Measurements from ENCODE around the gene VTI1B. TPM values are rescaled to one million over a fixed set of nuclear protein-coding genes. Genes with fewer than 3 reads are reported as not detected.

The VTI1B gene
- total and polyA plus RNA-seq, 2 donors = 39.2 to 79.1 TPM

- Histone ChIP-seq H3K4me3 (ENCODE audit: low read depth, low read length) (no peak overlapping the region), H3K27ac (ENCODE audit: low read depth) (no peak overlapping the region), H3K36me3 (ENCODE audit: insufficient read depth) (no peaks in the 10 kb centered on the region), H3K4me1 (ENCODE audit: insufficient read depth) (peaks cover 2% of the 10 kb centered on the region)
- no peak for DNase-seq (ENCODE audit: extremely low spot score)
- 70% methylated on average over 1 of the region's 1 CpG for WGBS
Observed at GRCh38 chr14:67698179-67698578, 23.7 kb upstream of the VTI1B start.

DNA sequence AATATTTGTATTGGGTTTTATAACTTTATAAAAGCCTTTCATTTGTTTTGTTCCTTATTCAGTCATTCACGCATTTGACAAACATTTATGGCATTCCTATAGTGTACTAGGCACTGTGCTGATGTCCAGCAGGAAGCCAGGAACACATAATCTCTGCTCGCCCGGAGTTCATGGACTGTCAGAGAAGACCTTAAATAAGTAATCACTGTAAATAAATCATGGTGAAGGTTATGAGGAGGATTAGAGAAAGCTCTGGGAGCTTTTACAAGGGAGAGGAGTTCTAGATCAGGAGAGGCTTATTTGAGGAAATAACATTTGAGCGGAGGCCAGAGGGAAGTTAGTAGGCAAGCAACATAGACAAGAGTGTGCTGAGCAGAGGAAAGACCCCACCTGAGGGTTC, 22.6 kb upstream of the VTI1B start:
- no peak overlapping the region for H3K4me3 ChIP-seq (ENCODE audit: low read depth, low read length)
- H3K27ac ChIP-seq (ENCODE audit: low read depth) = no peak overlapping the region
- peaks cover 3% of the 10 kb centered on the region for H3K36me3 ChIP-seq (ENCODE audit: insufficient read depth)
- H3K4me1 ChIP-seq (ENCODE audit: insufficient read depth) = peaks cover 2% of the 10 kb centered on the region
- DNase-seq (ENCODE audit: extremely low spot score) = no peak
- WGBS = 44% methylated on average over 4 of the region's 4 CpGs

- peaks cover 4% of the 10 kb centered on the region for H3K36me3 ChIP-seq (ENCODE audit: insufficient read depth)
- peak; percentile 86 for DNase-seq (ENCODE audit: extremely low spot score)
- peaks cover 2% of the 10 kb centered on the region for H3K4me1 ChIP-seq (ENCODE audit: insufficient read depth)
- H3K27ac ChIP-seq (ENCODE audit: low read depth) = peak within 1 kb of the TSS; percentile 41
- under 1% methylated on average over 25 of the region's 25 CpGs for WGBS
- H3K4me3 ChIP-seq (ENCODE audit: low read depth, low read length) = peak within 1 kb of the TSS; percentile 73
Observed at GRCh38 chr14:67695394-67695949, 21.0 kb upstream of the VTI1B start, which contains the start of gene RDH11. TSS of gene RDH11 (minus strand) at chr14:67695764. CDS start at chr14:67695703, 61 bp downstream.

- peaks cover 2% of the 10 kb centered on the region for H3K4me1 ChIP-seq (ENCODE audit: insufficient read depth)
- peak; percentile 37 for DNase-seq (ENCODE audit: extremely low spot score)
- peak overlapping the region; percentile 41 for H3K27ac ChIP-seq (ENCODE audit: low read depth)
- WGBS = 2% methylated on average over 21 of the region's 21 CpGs
- H3K36me3 ChIP-seq (ENCODE audit: insufficient read depth) = peaks cover 4% of the 10 kb centered on the region
- H3K4me3 ChIP-seq (ENCODE audit: low read depth, low read length) = peak overlapping the region; percentile 73
Observed at GRCh38 chr14:67694791-67695393, 20.5 kb upstream of the VTI1B start.

- 97% methylated on average over 4 of the region's 4 CpGs for WGBS
- Histone ChIP-seq H3K36me3 (ENCODE audit: insufficient read depth) (peaks cover 6% of the 10 kb centered on the region), H3K4me3 (ENCODE audit: low read depth, low read length) (no peak overlapping the region), H3K4me1 (ENCODE audit: insufficient read depth) (peaks cover 2% of the 10 kb centered on the region), H3K27ac (ENCODE audit: low read depth) (no peak overlapping the region)
- no peak for DNase-seq (ENCODE audit: extremely low spot score)
Observed at GRCh38 chr14:67690011-67690410, 15.6 kb upstream of the VTI1B start.

DNA sequence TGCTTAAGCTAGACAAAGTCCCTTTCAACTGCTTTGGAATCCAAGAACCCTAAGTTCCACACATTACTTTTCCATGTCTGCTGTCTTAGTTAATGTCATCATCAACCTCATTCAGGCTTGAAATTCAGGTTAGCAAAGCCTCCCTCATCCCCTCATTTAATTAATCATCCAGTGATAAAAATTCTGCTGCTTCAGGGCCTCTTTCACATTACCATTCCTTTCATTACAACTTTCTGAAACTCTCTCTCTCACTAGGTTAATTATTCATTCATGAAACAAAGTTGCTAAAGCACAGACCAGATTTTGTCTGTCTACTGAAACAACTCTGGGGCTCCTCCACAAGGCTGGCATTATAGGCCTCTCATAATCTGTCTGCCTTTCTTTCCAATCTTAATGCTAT, 9.4 kb upstream of the VTI1B start:
- Histone ChIP-seq H3K27ac (ENCODE audit: low read depth) (no peak overlapping the region), H3K4me1 (ENCODE audit: insufficient read depth) (no peaks in the 10 kb centered on the region), H3K36me3 (ENCODE audit: insufficient read depth) (peaks cover 2% of the 10 kb centered on the region), H3K4me3 (ENCODE audit: low read depth, low read length) (no peak overlapping the region)
- no peak for DNase-seq (ENCODE audit: extremely low spot score)

DNA sequence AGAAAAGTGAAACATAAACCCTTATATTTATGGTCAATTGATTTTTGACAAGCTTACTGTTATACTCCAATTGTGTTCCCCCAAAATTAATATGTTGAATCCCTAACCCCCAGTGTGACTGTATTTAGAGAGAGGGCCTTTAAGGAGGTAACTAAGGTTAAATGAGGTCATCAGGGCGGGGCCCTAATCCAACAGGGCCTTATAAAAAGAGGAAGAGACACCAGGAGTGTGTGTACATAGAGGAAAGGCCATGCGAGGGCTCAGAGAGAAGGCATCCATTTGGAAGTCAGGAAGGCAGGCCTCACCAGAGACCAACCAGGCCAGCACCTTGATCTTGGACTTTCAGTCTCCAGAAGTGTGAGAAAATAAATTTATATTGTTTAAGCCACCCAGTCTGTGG, 6.5 kb upstream of the VTI1B start:
- DNase-seq (ENCODE audit: extremely low spot score) = no peak
- Histone ChIP-seq H3K27ac (ENCODE audit: low read depth) (no peak overlapping the region), H3K4me3 (ENCODE audit: low read depth, low read length) (no peak overlapping the region), H3K36me3 (ENCODE audit: insufficient read depth) (no peaks in the 10 kb centered on the region), H3K4me1 (ENCODE audit: insufficient read depth) (no peaks in the 10 kb centered on the region)
- 75% methylated on average over 2 of the region's 2 CpGs for WGBS

GRCh38 chr14:67680121-67680602, 5.7 kb upstream of the VTI1B start:
- 82% methylated on average over 3 of the region's 3 CpGs for WGBS
- no peaks in the 10 kb centered on the region for H3K4me1 ChIP-seq (ENCODE audit: insufficient read depth)
- no peak for DNase-seq (ENCODE audit: extremely low spot score)
- no peaks in the 10 kb centered on the region for H3K36me3 ChIP-seq (ENCODE audit: insufficient read depth)
- H3K27ac ChIP-seq (ENCODE audit: low read depth) = no peak overlapping the region
- H3K4me3 ChIP-seq (ENCODE audit: low read depth, low read length) = no peak overlapping the region

GRCh38 chr14:67679006-67679405, 4.6 kb upstream of the VTI1B start:
- no peak overlapping the region for H3K4me3 ChIP-seq (ENCODE audit: low read depth, low read length)
- H3K27ac ChIP-seq (ENCODE audit: low read depth) = no peak overlapping the region
- no peaks in the 10 kb centered on the region for H3K36me3 ChIP-seq (ENCODE audit: insufficient read depth)
- WGBS = 77% methylated on average over 2 of the region's 2 CpGs
- no peaks in the 10 kb centered on the region for H3K4me1 ChIP-seq (ENCODE audit: insufficient read depth)
- no peak for DNase-seq (ENCODE audit: extremely low spot score)

DNA sequence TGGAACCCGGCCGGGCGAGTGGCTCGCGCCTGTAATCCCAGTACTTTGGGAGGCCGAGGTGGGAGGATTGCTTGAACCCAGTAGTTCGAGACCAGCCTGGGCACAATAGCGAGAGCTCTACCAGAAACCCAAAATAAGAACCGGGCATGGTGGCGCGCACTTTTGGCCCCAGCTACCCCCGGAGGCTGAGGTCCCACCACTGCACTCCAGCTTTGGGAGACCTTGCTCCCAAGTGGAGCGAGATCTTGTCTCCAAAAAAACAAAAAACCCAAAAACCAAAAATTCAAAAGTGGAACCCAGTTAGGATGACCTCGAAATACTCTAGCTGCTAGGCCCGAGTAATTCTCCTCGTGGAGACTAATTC, 769 bp upstream of the VTI1B start:
- no peaks in the 10 kb centered on the region for H3K36me3 ChIP-seq (ENCODE audit: insufficient read depth)
- peak overlapping the region; percentile 98 for H3K27ac ChIP-seq (ENCODE audit: low read depth)
- WGBS = 32% methylated on average over 16 of the region's 16 CpGs
- H3K4me1 ChIP-seq (ENCODE audit: insufficient read depth) = no peaks in the 10 kb centered on the region
- H3K4me3 ChIP-seq (ENCODE audit: low read depth, low read length) = peak overlapping the region; percentile 93
- DNase-seq (ENCODE audit: extremely low spot score) = no peak

DNA sequence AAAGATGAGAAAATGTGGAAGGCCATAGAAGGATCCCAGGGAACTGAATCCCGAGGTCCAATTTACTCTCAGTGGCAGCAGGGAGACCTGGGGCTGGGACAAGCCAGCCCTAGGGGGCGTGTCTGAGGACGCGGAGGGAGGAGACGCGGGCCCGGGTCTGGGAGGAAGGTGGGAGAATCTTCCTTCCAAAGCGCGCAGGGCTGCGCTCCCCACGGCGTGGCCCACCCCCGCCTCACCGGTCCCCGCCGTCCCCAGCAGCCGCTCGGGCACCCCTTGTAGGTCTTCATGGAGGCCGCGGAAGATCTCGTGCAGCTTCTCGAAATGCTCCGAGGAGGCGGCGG, 323 bp downstream of the VTI1B start:
- Histone ChIP-seq H3K4me3 (ENCODE audit: low read depth, low read length) (peak overlapping the region; percentile 93), H3K27ac (ENCODE audit: low read depth) (peak overlapping the region; percentile 98), H3K36me3 (ENCODE audit: insufficient read depth) (no peaks in the 10 kb centered on the region), H3K4me1 (ENCODE audit: insufficient read depth) (no peaks in the 10 kb centered on the region)
- under 1% methylated on average over 25 of the region's 25 CpGs for WGBS
- DNase-seq (ENCODE audit: extremely low spot score) = peak; percentile 29

- WGBS = 42% methylated on average over 5 of the region's 5 CpGs
- H3K27ac ChIP-seq (ENCODE audit: low read depth) = no peak overlapping the region
Observed at GRCh38 chr14:67673451-67673850, 981 bp downstream of the VTI1B start.

GRCh38 chr14:67668559-67668958, 5.9 kb downstream of the VTI1B start:
- no peaks in the 10 kb centered on the region for H3K4me1 ChIP-seq (ENCODE audit: insufficient read depth)
- H3K27ac ChIP-seq (ENCODE audit: low read depth) = no peak overlapping the region
- no peaks in the 10 kb centered on the region for H3K36me3 ChIP-seq (ENCODE audit: insufficient read depth)
- DNase-seq (ENCODE audit: extremely low spot score) = no peak
- H3K4me3 ChIP-seq (ENCODE audit: low read depth, low read length) = no peak overlapping the region

More at GRCh38 chr14:67673451-67673850, 981 bp downstream of the VTI1B start:
- no peaks in the 10 kb centered on the region for H3K4me1 ChIP-seq (ENCODE audit: insufficient read depth)
- H3K4me3 ChIP-seq (ENCODE audit: low read depth, low read length) = peak overlapping the region; percentile 93
- no peaks in the 10 kb centered on the region for H3K36me3 ChIP-seq (ENCODE audit: insufficient read depth)
- DNase-seq (ENCODE audit: extremely low spot score) = no peak

- Histone ChIP-seq H3K27ac (ENCODE audit: low read depth) (no peak overlapping the region), H3K4me1 (ENCODE audit: insufficient read depth) (no peaks in the 10 kb centered on the region), H3K4me3 (ENCODE audit: low read depth, low read length) (no peak overlapping the region), H3K36me3 (ENCODE audit: insufficient read depth) (no peaks in the 10 kb centered on the region)
- 18% methylated on average over 1 of the region's 1 CpG for WGBS
- DNase-seq (ENCODE audit: extremely low spot score) = no peak
Observed at GRCh38 chr14:67666750-67667449, 7.5 kb downstream of the VTI1B start.
